GM18511 (cell line): Measurements from ENCODE around the gene CRABP2.

ENCODE experiments used
- ATAC-seq: cut with Tn5 transposase; IDR thresholded peaks from one replicate; pipeline ENCODE4 v1.9.1; 2021; ENCODE audit warnings: mild to moderate bottlenecking, moderate library complexity; ENCODE audit not compliant: unreplicated experiment

The CRABP2 gene

GRCh38 chr1:156691665-156692440 lies 13.5 kb downstream of the CRABP2 start:
- no peak for ATAC-seq

- ATAC-seq = no peak
Measured at GRCh38 chr1:156691191-156691590, 14.2 kb downstream of the CRABP2 start.

- ATAC-seq = no peak
Measured at GRCh38 chr1:156690675-156691036, 14.7 kb downstream of the CRABP2 start.

- ATAC-seq = no peak
Measured at GRCh38 chr1:156689953-156690674, 15.3 kb downstream of the CRABP2 start.

GRCh38 chr1:156689035-156689952 lies 16.1 kb downstream of the CRABP2 start:
- no peak for ATAC-seq

GRCh38 chr1:156684227-156684782 lies 21.1 kb downstream of the CRABP2 start:
- ATAC-seq = no peak

- ATAC-seq = no peak
Measured at GRCh38 chr1:156682166-156682890, 23.1 kb downstream of the CRABP2 start.

GRCh38 chr1:156681196-156681960 lies 24.0 kb downstream of the CRABP2 start:
- no peak for ATAC-seq

- ATAC-seq = no peak
Measured at GRCh38 chr1:156680056-156680455, 25.3 kb downstream of the CRABP2 start.

- no peak for ATAC-seq
Measured at GRCh38 chr1:156677616-156678596, 27.5 kb downstream of the CRABP2 start.

- ATAC-seq = no peak
Measured at GRCh38 chr1:156676820-156677615, 28.4 kb downstream of the CRABP2 start, which contains the start of gene NES. NES (minus strand) TSS chr1:156677407; CDS start chr1:156677264, 143 bp downstream.

- ATAC-seq = no peak
Measured at GRCh38 chr1:156676114-156676819, 29.1 kb downstream of the CRABP2 start.

GRCh38 chr1:156675210-156676113 lies 29.9 kb downstream of the CRABP2 start:
- no peak for ATAC-seq

- no peak for ATAC-seq
Measured at GRCh38 chr1:156673387-156674121, 31.8 kb downstream of the CRABP2 start.

- ATAC-seq = no peak
Measured at GRCh38 chr1:156671804-156672203, 33.6 kb downstream of the CRABP2 start.
